T-helper 1 cell treated with Interleukin-12 subunit alpha and Interleukin-12 subunit beta and Interleukin-4 antibody, amounts not matched to agents 30 μg/mL and 1 μg/mL, for 36 hours (primary cell): Measurements from ENCODE around the gene SLC2A11.

Experiments used
- H3K27ac Mint-ChIP-seq: one replicate; pipeline ENCODE4 v1.8.0; 2021; ENCODE audit warnings: mild to moderate bottlenecking, mixed read lengths
- H3K27me3 Mint-ChIP-seq: one replicate; pipeline ENCODE4 v1.8.0; 2021; ENCODE audit warnings: low read depth, mixed read lengths
- H3K36me3 Mint-ChIP-seq: one replicate; pipeline ENCODE4 v1.8.0; 2021; ENCODE audit warnings: low read depth, mixed read lengths
- H3K4me1 Mint-ChIP-seq: one replicate; pipeline ENCODE4 v1.8.0; 2021; ENCODE audit warnings: low read depth, mixed read lengths
- H3K4me3 Mint-ChIP-seq: one replicate; pipeline ENCODE4 v1.8.0; 2021; ENCODE audit warnings: mild to moderate bottlenecking, moderate library complexity, mixed read lengths
- H3K9me3 Mint-ChIP-seq: one replicate; pipeline ENCODE4 v1.8.0; 2021; ENCODE audit warnings: mixed read lengths

Gene SLC2A11

GRCh38 chr22:23836692-23837495 is 20.8 kb upstream of the SLC2A11 start:
- no peaks in the 10 kb centered on the region for H3K9me3 Mint-ChIP-seq
- peaks cover 2% of the 10 kb centered on the region for H3K36me3 Mint-ChIP-seq
- peaks cover 17% of the 10 kb centered on the region for H3K4me1 Mint-ChIP-seq
- H3K27me3 Mint-ChIP-seq = peaks cover 4% of the 10 kb centered on the region
- peak overlapping the region; percentile 44 for H3K4me3 Mint-ChIP-seq
- peak overlapping the region; percentile 39 for H3K27ac Mint-ChIP-seq

GRCh38 chr22:23837496-23837859 is 20.2 kb upstream of the SLC2A11 start:
- peak overlapping the region; percentile 93 for H3K27ac Mint-ChIP-seq
- peaks cover 4% of the 10 kb centered on the region for H3K27me3 Mint-ChIP-seq
- H3K36me3 Mint-ChIP-seq = peaks cover 2% of the 10 kb centered on the region

GRCh38 chr22:23837911-23838680 is 19.6 kb upstream of the SLC2A11 start:
- peaks cover 17% of the 10 kb centered on the region for H3K4me1 Mint-ChIP-seq
- H3K36me3 Mint-ChIP-seq = peaks cover 2% of the 10 kb centered on the region
- no peaks in the 10 kb centered on the region for H3K9me3 Mint-ChIP-seq
- peak overlapping the region; percentile 93 for H3K27ac Mint-ChIP-seq
- peaks cover 7% of the 10 kb centered on the region for H3K27me3 Mint-ChIP-seq
- peak overlapping the region; percentile 96 for H3K4me3 Mint-ChIP-seq

More at GRCh38 chr22:23837496-23837859, 20.2 kb upstream of the SLC2A11 start:
- Mint-ChIP-seq H3K4me3 (peak overlapping the region; percentile 44), H3K9me3 (no peaks in the 10 kb centered on the region), H3K4me1 (peaks cover 17% of the 10 kb centered on the region)

- H3K4me3 Mint-ChIP-seq = peak within 1 kb of the TSS; percentile 96
- H3K27ac Mint-ChIP-seq = peak within 1 kb of the TSS; percentile 93
- H3K9me3 Mint-ChIP-seq = no peaks in the 10 kb centered on the region
- peaks cover 9% of the 10 kb centered on the region for H3K27me3 Mint-ChIP-seq
- H3K36me3 Mint-ChIP-seq = peaks cover 2% of the 10 kb centered on the region
- H3K4me1 Mint-ChIP-seq = peaks cover 17% of the 10 kb centered on the region
Observed at GRCh38 chr22:23838681-23839468, 18.8 kb upstream of the SLC2A11 start, which contains the start of gene DERL3. Gene DERL3 (minus strand): TSS chr22:23839006. CDS start chr22:23838987, 19 bp downstream.

GRCh38 chr22:23840026-23840425 is 17.6 kb upstream of the SLC2A11 start:
- Mint-ChIP-seq H3K4me1 (peaks cover 19% of the 10 kb centered on the region), H3K9me3 (no peaks in the 10 kb centered on the region), H3K27me3 (peaks cover 9% of the 10 kb centered on the region), H3K27ac (no peak overlapping the region), H3K36me3 (peaks cover 2% of the 10 kb centered on the region), H3K4me3 (peak overlapping the region; percentile 15)

GRCh38 chr22:23841292-23841691 is 16.4 kb upstream of the SLC2A11 start:
- peaks cover 19% of the 10 kb centered on the region for H3K4me1 Mint-ChIP-seq
- no peaks in the 10 kb centered on the region for H3K9me3 Mint-ChIP-seq
- peaks cover 2% of the 10 kb centered on the region for H3K36me3 Mint-ChIP-seq
- H3K4me3 Mint-ChIP-seq = no peak overlapping the region
- no peak overlapping the region for H3K27ac Mint-ChIP-seq
- H3K27me3 Mint-ChIP-seq = peaks cover 9% of the 10 kb centered on the region

GRCh38 chr22:23841736-23842445 is 15.8 kb upstream of the SLC2A11 start:
- Mint-ChIP-seq H3K4me3 (no peak overlapping the region), H3K36me3 (peaks cover 2% of the 10 kb centered on the region), H3K27me3 (peaks cover 9% of the 10 kb centered on the region), H3K27ac (no peak overlapping the region), H3K9me3 (no peaks in the 10 kb centered on the region), H3K4me1 (peaks cover 22% of the 10 kb centered on the region)

- Mint-ChIP-seq H3K4me3 (no peak overlapping the region), H3K9me3 (no peaks in the 10 kb centered on the region), H3K4me1 (peaks cover 23% of the 10 kb centered on the region), H3K36me3 (peaks cover 2% of the 10 kb centered on the region), H3K27ac (no peak overlapping the region), H3K27me3 (peaks cover 9% of the 10 kb centered on the region)
Observed at GRCh38 chr22:23842599-23842998, 15.1 kb upstream of the SLC2A11 start.

- Mint-ChIP-seq H3K36me3 (no peaks in the 10 kb centered on the region), H3K4me3 (no peak overlapping the region), H3K27ac (no peak overlapping the region), H3K9me3 (no peaks in the 10 kb centered on the region), H3K27me3 (peaks cover 5% of the 10 kb centered on the region), H3K4me1 (peaks cover 7% of the 10 kb centered on the region)
Observed at GRCh38 chr22:23844739-23845202, 12.9 kb upstream of the SLC2A11 start.

GRCh38 chr22:23845265-23846080 is 12.2 kb upstream of the SLC2A11 start:
- Mint-ChIP-seq H3K4me1 (peaks cover 10% of the 10 kb centered on the region), H3K27ac (no peak overlapping the region), H3K27me3 (peaks cover 9% of the 10 kb centered on the region), H3K9me3 (no peaks in the 10 kb centered on the region), H3K4me3 (no peak overlapping the region), H3K36me3 (no peaks in the 10 kb centered on the region)

- H3K4me3 Mint-ChIP-seq = no peak overlapping the region
- H3K27me3 Mint-ChIP-seq = peaks cover 15% of the 10 kb centered on the region
- no peak overlapping the region for H3K27ac Mint-ChIP-seq
- H3K9me3 Mint-ChIP-seq = no peaks in the 10 kb centered on the region
- peaks cover 10% of the 10 kb centered on the region for H3K4me1 Mint-ChIP-seq
- no peaks in the 10 kb centered on the region for H3K36me3 Mint-ChIP-seq
Observed at GRCh38 chr22:23846081-23846469, 11.6 kb upstream of the SLC2A11 start.

GRCh38 chr22:23847310-23847920 is 10.3 kb upstream of the SLC2A11 start:
- no peak overlapping the region for H3K4me3 Mint-ChIP-seq
- peaks cover 18% of the 10 kb centered on the region for H3K27me3 Mint-ChIP-seq
- no peak overlapping the region for H3K27ac Mint-ChIP-seq
- peaks cover 10% of the 10 kb centered on the region for H3K4me1 Mint-ChIP-seq
- H3K9me3 Mint-ChIP-seq = no peaks in the 10 kb centered on the region
- H3K36me3 Mint-ChIP-seq = no peaks in the 10 kb centered on the region
